GM10847 (cell line): ENCODE results near the gene LRRC7.

Source experiments
- POLR2A ChIP-seq: IDR thresholded peaks from 2 replicates; pipeline ENCODE4 v1.6.1; 2011; ENCODE audit not compliant: insufficient read length; ENCODE audit errors: extremely low read depth

LRRC7 gene

GRCh38 chr1:69650779-69651178 is 83.1 kb downstream of the LRRC7 start:
- no peak for TF ChIP-seq POLR2A

GRCh38 chr1:69651656-69652055 is 83.9 kb downstream of the LRRC7 start:
- no peak for TF ChIP-seq POLR2A

- no peak for TF ChIP-seq POLR2A
Measured at GRCh38 chr1:69657971-69658370, 90.2 kb downstream of the LRRC7 start.

- no peak for TF ChIP-seq POLR2A
Measured at GRCh38 chr1:69661686-69662085, 94.0 kb downstream of the LRRC7 start.

GRCh38 chr1:69662321-69662720 is 94.6 kb downstream of the LRRC7 start:
- no peak for TF ChIP-seq POLR2A

GRCh38 chr1:69671363-69672010 is 103.8 kb downstream of the LRRC7 start:
- no peak for TF ChIP-seq POLR2A

GRCh38 chr1:69673321-69673720 is 105.6 kb downstream of the LRRC7 start:
- TF ChIP-seq POLR2A: no peak

- TF ChIP-seq POLR2A: no peak
Measured at GRCh38 chr1:69679965-69680364, 112.2 kb downstream of the LRRC7 start.

GRCh38 chr1:69686367-69686984 is 118.8 kb downstream of the LRRC7 start:
- TF ChIP-seq POLR2A: no peak

- no peak for TF ChIP-seq POLR2A
Measured at GRCh38 chr1:69688193-69688592, 120.5 kb downstream of the LRRC7 start.

GRCh38 chr1:69691179-69691578 is 123.5 kb downstream of the LRRC7 start:
- TF ChIP-seq POLR2A: no peak

GRCh38 chr1:69693921-69694675 is 126.4 kb downstream of the LRRC7 start:
- TF ChIP-seq POLR2A: no peak

- no peak for TF ChIP-seq POLR2A
Measured at GRCh38 chr1:69697340-69697739, 129.6 kb downstream of the LRRC7 start.

GRCh38 chr1:69700770-69701169 is 133.0 kb downstream of the LRRC7 start:
- no peak for TF ChIP-seq POLR2A

- no peak for TF ChIP-seq POLR2A
Measured at GRCh38 chr1:69702085-69702484, 134.4 kb downstream of the LRRC7 start.

- TF ChIP-seq POLR2A: no peak
Measured at GRCh38 chr1:69706473-69706872, 138.8 kb downstream of the LRRC7 start.
